Cardiac muscle cell (in vitro differentiated cells and primary cell): ENCODE measurements around the gene PRMT5. TPM values are rescaled to one million over a fixed set of nuclear protein-coding genes. Genes with fewer than 3 reads are reported as not detected.
"Not testable (repeated sequence)": the region's sequence is repeated elsewhere in the genome, so short reads cannot be mapped to it uniquely, and the experiment has no call there.

Experiments used
- DNase-seq, 2 donors: peaks; one replicate each; pipeline versions ENCODE4 v3.0.0 to v3.0.0-alpha.2; 2010 to 2017; ENCODE audit warnings: low read depth in 1 of 2, low spot score in 1 of 2
- H3K27ac ChIP-seq: fragments of 200-600 bp; sonication (generic); 2 replicates; pipeline ENCODE4 v1.5.1; 2016
- H3K27me3 ChIP-seq: fragments of 200-600 bp; sonication (generic); 2 replicates; pipeline ENCODE4 v1.6.0; 2016; ENCODE audit warnings: control low read depth
- H3K36me3 ChIP-seq: fragments of 200-600 bp; sonication (generic); 2 replicates; pipeline ENCODE4 v1.5.1; 2016; ENCODE audit warnings: control low read depth
- H3K4me1 ChIP-seq: fragments of 200-600 bp; sonication (generic); 2 replicates; pipeline ENCODE4 v1.8.1; 2017; ENCODE audit warnings: low read depth, mild to moderate bottlenecking, mixed run types
- H3K4me3 ChIP-seq: fragments of 200-600 bp; sonication (generic); 2 replicates; pipeline ENCODE4 v1.5.1; 2016; ENCODE audit warnings: mild to moderate bottlenecking
- H3K9me3 ChIP-seq: fragments of 200-600 bp; sonication (generic); 2 replicates; pipeline ENCODE4 v1.5.1; 2017; ENCODE audit warnings: low read depth, mild to moderate bottlenecking, control low read depth
- polyA plus RNA-seq: library from polyadenylated mRNA; unstranded; fragments of >200 nt; fragmentation: Nextera tagmentation; extraction: Ambion mirVana; gene quantifications from 2 replicates; pipeline ENCODE4 v1.2.1, GENCODE V29; 2016
- total RNA-seq: library from RNA; depleted of rRNA; stranded (reverse); fragments of >200 nt; gene quantifications from 2 replicates; pipeline ENCODE4 v1.2.3, GENCODE V29; 2016
- TF ChIP-seq, protein P1 (sequence below): IDR thresholded peaks from 2 replicates; pipeline ENCODE4 v1.5.1; 2012; ENCODE audit warnings: low read depth, mild to moderate bottlenecking, low read length

Gene PRMT5
- total and polyA plus RNA-seq, 2 experiments from 2014 or later, result 62.7 to 131 TPM

DNA sequence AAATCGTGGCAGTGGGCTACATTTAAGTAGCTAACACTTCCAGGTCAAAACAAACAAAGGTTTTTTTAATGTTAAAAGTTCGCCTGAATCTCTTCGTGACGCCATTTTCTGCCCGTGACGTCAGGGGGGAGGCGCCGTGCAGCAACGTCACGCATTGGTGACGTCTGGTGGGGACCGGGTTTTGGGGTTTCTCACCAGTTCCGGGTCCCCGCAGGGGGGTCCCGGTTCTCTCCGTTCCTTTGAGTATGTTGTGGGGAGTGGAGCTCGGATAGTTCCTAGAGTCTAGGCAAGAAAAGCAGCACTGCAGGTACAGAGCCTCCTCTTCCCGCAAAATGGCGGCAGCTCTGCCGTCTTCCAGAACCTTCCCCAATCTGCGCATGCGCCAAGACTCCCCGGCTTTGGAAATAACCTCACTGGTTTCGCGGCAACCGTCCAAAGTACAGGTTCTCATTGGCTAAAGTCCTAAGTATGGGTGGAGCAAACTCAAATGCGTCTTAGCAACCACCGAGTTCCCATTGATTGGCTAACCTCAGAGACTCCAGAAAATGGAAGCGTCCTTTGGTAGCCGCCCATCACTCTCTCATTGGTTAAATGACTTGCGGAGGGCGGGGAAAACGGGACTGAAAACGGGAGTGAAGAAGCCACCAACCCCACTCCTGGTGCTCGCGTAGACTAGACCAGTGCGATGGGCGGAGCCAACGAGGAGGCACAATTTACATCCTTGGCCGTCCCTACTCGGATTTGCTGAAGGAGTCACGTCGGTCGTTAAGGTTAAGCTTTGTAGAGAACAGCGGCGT, 10.2 kb downstream of the PRMT5 start, which contains the start of gene RBM23:
Gene RBM23 (minus strand): TSS at position 346 of the 797 bp plus-strand sequence.
- TF ChIP-seq, protein P1, sequence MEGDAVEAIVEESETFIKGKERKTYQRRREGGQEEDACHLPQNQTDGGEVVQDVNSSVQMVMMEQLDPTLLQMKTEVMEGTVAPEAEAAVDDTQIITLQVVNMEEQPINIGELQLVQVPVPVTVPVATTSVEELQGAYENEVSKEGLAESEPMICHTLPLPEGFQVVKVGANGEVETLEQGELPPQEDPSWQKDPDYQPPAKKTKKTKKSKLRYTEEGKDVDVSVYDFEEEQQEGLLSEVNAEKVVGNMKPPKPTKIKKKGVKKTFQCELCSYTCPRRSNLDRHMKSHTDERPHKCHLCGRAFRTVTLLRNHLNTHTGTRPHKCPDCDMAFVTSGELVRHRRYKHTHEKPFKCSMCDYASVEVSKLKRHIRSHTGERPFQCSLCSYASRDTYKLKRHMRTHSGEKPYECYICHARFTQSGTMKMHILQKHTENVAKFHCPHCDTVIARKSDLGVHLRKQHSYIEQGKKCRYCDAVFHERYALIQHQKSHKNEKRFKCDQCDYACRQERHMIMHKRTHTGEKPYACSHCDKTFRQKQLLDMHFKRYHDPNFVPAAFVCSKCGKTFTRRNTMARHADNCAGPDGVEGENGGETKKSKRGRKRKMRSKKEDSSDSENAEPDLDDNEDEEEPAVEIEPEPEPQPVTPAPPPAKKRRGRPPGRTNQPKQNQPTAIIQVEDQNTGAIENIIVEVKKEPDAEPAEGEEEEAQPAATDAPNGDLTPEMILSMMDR, result no peak
- peak; percentile 100 for DNase-seq
- Histone ChIP-seq H3K27ac (peak within 1 kb of the TSS; percentile 94), H3K36me3 (peaks cover 25% of the 10 kb centered on the region), H3K4me1 (peaks cover 7% of the 10 kb centered on the region), H3K9me3 (no peaks in the 10 kb centered on the region), H3K4me3 (peak within 1 kb of the TSS; percentile 53), H3K27me3 (no peaks in the 10 kb centered on the region)

DNA sequence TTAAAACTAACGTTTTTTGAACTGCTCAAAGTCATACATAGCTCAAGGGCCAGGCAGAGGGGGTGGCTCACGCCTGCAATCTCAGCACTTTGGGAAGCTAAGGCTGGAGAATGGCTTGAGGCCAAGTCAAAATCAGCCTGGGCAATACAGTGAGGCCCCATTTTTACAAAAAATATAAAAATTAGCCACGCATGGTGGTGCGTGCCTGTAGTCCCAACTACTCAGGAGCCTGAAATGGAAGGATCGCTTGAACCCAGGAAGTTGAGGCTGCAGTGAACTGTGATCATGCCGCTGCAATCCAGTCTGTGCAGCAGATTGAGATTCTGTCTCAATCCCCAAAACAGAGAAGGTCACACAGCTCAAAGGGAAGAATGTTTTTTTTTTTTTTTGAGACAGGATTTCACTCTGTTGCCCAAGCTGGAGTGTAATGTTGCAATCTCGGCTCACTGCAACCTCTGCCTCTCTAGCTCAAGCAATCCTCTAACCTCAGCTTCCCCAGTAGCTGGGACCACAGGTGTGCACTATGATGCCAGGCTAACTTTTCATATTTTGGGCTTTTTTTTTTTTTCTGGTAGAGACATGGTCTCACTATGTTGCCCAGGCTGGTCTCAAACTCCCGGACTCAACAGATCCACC, 13.2 kb downstream of the PRMT5 start:
- Histone ChIP-seq H3K36me3 (peaks cover 10% of the 10 kb centered on the region), H3K27me3 (no peaks in the 10 kb centered on the region), H3K4me3 (no peak overlapping the region), H3K27ac (no peak overlapping the region), H3K4me1 (peaks cover 7% of the 10 kb centered on the region), H3K9me3 (no peaks in the 10 kb centered on the region)
- TF ChIP-seq, protein P1, result no peak
- DNase-seq, result peak in 1 of 2 donors; percentile 74

DNA sequence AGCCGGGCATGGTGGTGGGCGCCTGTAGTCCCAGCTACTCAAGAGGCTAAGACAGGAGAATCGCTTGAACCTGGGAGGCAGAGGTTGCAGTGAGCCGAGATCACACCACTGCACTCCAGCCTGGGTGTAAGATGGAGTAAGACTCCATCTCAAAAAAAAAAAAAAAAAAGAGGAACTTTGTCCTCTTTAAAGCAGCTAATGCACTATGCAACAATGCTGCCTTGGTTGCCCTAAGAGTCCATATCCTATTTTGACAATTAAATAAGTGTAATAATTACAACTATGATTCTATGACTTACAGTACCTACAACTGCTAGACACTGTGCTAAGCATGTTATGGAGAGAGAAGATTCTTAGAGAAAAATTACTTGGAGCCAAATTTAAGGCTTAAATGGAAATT, 14.3 kb downstream of the PRMT5 start:
- not testable (repeated sequence) for DNase-seq, H3K27ac ChIP-seq, H3K27me3 ChIP-seq, H3K4me3 ChIP-seq, H3K36me3 ChIP-seq, H3K4me1 ChIP-seq, H3K9me3 ChIP-seq

DNA sequence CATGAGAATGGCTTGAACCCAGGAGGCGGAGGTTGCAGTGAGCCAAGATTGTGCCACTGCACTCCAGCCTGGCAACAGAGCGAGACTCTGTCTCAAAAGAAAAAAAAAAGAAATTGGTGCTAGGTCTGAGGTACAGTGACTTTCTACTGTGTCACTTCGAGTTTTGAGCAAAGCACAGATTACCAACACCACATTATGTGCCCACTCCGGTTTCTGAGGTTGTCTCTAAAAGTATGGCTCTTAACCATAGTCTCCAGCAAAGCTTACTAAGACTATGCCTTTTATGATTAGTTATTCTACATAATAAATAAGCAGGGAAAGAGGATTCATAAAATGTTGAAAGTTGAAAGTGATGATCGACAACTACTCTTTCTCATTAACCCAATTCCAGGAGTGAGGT, 18.3 kb downstream of the PRMT5 start:
- H3K4me1 ChIP-seq, result no peaks in the 10 kb centered on the region
- H3K9me3 ChIP-seq, result no peaks in the 10 kb centered on the region

DNA sequence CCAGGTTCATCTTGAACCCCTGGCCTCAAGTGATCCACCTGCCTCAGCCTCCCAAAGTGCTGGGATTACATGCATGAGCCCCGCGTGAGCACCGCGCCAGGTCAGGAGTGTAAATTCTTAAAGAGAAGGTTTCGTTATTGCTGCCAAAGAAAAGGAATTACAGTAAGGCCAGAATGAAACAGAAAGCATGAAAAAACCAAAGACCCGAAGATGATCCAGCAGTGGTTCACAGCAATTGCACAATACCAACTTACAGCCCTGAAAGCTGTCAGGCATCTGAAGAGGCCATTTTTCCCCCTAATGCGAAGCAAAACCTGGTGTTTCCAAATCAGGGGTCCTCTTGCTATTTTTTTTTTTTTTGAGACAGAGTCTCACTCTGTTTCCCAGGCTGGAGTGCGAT, 20.6 kb downstream of the PRMT5 start:
- no peaks in the 10 kb centered on the region for H3K9me3 ChIP-seq
- H3K36me3 ChIP-seq, result peaks cover 60% of the 10 kb centered on the region
- H3K4me3 ChIP-seq, result no peak overlapping the region
- H3K27me3 ChIP-seq, result no peaks in the 10 kb centered on the region
- no peak overlapping the region for H3K27ac ChIP-seq
- TF ChIP-seq, protein P1, result no peak
- peak in 1 of 2 donors; percentile 45 for DNase-seq
- no peaks in the 10 kb centered on the region for H3K4me1 ChIP-seq

More for the DNA sequence above, 18.3 kb downstream of the PRMT5 start:
- H3K4me3 ChIP-seq, result no peak overlapping the region
- peaks cover 39% of the 10 kb centered on the region for H3K36me3 ChIP-seq
- TF ChIP-seq, protein P1, result no peak
- no peak for DNase-seq
- H3K27ac ChIP-seq, result no peak overlapping the region
- no peaks in the 10 kb centered on the region for H3K27me3 ChIP-seq

DNA sequence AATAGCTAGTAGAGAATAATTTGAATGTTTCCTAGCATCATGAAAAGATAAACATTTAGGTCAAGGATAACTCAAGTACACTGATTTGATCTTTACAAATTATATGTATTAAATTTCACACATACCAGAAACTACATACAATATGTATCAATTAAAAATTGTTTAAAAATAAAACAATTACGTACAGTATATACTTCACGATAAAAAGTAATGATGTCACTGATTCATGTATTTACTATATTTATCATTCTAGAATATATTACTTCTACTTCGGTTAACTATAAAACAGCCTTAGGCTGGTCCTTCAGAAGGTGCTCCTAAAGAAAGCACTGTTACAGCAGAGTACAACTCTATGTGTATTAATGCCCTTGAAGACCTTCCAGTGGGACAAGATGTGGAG, 21.7 kb downstream of the PRMT5 start:
- Histone ChIP-seq H3K4me1 (no peaks in the 10 kb centered on the region), H3K9me3 (no peaks in the 10 kb centered on the region), H3K27me3 (no peaks in the 10 kb centered on the region), H3K27ac (no peak overlapping the region), H3K36me3 (peaks cover 70% of the 10 kb centered on the region), H3K4me3 (no peak overlapping the region)
- TF ChIP-seq, protein P1, result no peak
- DNase-seq, result no peak
